ENCODE measurements around the gene DNAH3.

DNAH3 gene

DNA sequence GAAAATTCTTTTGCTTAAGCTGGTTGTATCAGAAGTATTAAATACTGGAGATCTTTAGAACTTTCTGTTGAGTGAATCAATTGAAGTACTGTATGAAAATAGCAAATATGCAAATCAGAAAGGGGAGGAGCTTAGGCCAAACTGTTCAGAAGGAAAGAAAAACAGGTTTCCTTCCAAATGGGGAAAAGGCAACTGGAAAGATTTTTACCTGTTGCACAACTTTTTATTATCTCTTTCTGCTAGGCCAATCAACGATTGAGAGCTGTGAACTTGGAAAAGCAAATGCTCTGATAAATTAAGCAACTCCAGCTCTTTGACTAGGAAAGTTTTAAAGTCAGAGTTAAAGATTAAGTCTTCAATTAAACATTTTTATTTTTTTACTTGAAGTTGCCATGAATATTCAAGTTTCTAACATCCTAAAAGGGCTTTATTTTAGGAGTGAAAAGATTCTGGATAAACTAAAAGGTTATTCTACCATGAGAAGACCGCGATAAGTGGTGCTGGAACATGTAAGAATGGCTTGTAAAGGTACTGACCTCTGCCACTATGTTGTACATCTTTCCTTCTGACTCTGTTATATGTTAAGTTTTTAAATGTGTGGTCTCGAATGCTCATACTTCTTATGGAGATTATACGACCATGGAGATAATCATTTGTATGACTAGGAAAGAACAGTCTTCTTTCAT is 266.9 kb downstream of the DNAH3 start:
- no peak for DNase-seq (ENCODE audit: low read depth in 3 of 3)
